Activated CD4-positive, alpha-beta T cell treated with anti-CD3 and anti-CD28 coated beads, Interleukin-10, Interleukin-2, amounts not matched to agents 100 ng/mL and 50 ng/mL, durations not matched to agents 16 hours and 8 hours (primary cell): ENCODE data around the gene CD40.

Experiments
- DNase-seq: peaks from one replicate; pipeline ENCODE4 v3.0.0-alpha.2; 2020

CD40 gene

GRCh38 chr20:46123482-46124245 is 5.5 kb downstream of the CD40 start:
- DNase-seq = no peak

- no peak for DNase-seq
These were observed 8.4 kb downstream of the CD40 start for GRCh38 chr20:46126440-46127056.

- no peak for DNase-seq
These were observed 9.4 kb downstream of the CD40 start for GRCh38 chr20:46127396-46128010.

- no peak for DNase-seq
These were observed 10.4 kb downstream of the CD40 start for GRCh38 chr20:46128310-46129151.

- no peak for DNase-seq
These were observed 11.9 kb downstream of the CD40 start for GRCh38 chr20:46129955-46130481.

- DNase-seq = no peak
These were observed 12.4 kb downstream of the CD40 start for GRCh38 chr20:46130534-46130933.

- no peak for DNase-seq
These were observed 13.3 kb downstream of the CD40 start for GRCh38 chr20:46131396-46131795.

GRCh38 chr20:46132705-46133120 is 14.6 kb downstream of the CD40 start:
- peak; percentile 68 for DNase-seq

- DNase-seq = no peak
These were observed 16.0 kb downstream of the CD40 start for GRCh38 chr20:46133886-46134654.

GRCh38 chr20:46134716-46135115 is 16.6 kb downstream of the CD40 start:
- no peak for DNase-seq

GRCh38 chr20:46135856-46136633 is 17.9 kb downstream of the CD40 start:
- DNase-seq = no peak

GRCh38 chr20:46137816-46138215 is 19.7 kb downstream of the CD40 start:
- no peak for DNase-seq

GRCh38 chr20:46139266-46139889 is 21.3 kb downstream of the CD40 start:
- no peak for DNase-seq

GRCh38 chr20:46139908-46140482 is 21.9 kb downstream of the CD40 start:
- DNase-seq = no peak

GRCh38 chr20:46142124-46142523 is 24.0 kb downstream of the CD40 start:
- DNase-seq = no peak

- DNase-seq = no peak
These were observed 26.4 kb downstream of the CD40 start for GRCh38 chr20:46144432-46145025.

- no peak for DNase-seq
These were observed 27.6 kb downstream of the CD40 start for GRCh38 chr20:46145713-46146112.

GRCh38 chr20:46148313-46149208 is 30.4 kb downstream of the CD40 start:
- no peak for DNase-seq

- DNase-seq = no peak
These were observed 32.8 kb downstream of the CD40 start for GRCh38 chr20:46150943-46151342.
